ENCODE results near the gene FRMD4B.
A peak's percentile ranks its signal among the peaks of the same experiment; 100 is the strongest.
"Not testable (repeated sequence)": the region's sequence is repeated elsewhere in the genome, so short reads cannot be mapped to it uniquely, and the experiment has no call there.

Gene FRMD4B

DNA sequence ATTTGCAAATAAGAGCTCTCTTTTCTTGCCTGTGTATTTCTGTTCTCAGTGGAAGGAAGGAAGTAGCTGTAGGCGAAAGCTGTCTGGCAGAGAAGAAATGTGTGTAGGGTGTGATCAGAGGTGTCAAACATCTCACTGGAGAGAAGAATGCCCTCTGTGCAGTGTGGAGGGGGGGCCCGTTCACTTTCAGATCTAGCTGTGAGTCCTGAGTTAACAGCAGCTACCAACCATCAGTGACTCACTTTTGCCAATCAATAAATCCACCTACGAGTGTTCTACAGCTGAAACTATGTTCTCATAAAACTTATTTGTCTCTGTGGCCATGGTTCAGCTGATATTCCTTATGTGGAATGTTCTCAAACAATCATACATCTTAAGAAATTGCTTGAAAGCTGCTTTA, 103.7 kb downstream of the FRMD4B start:
- DNase-seq, result no peak

DNA sequence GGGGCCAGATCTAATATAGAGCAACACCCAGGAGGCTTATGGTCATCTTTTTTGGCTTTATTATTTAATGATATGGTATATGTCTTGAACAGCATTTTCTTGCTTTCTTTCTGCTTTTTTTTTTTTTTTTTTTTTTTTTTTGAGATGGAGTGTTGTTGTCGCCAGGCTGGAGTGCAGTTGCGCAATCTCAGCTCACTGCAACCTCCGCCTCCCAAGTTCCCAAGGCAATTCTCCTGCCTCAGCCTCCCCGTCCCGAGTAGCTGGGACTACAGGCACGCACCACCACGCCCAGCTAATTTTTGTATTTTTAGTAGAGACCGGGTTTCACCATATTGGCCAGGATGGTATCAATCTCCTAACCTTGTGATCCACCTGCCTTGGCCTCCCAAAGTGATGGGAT, 108.5 kb downstream of the FRMD4B start:
- DNase-seq, result not testable (repeated sequence)

DNA sequence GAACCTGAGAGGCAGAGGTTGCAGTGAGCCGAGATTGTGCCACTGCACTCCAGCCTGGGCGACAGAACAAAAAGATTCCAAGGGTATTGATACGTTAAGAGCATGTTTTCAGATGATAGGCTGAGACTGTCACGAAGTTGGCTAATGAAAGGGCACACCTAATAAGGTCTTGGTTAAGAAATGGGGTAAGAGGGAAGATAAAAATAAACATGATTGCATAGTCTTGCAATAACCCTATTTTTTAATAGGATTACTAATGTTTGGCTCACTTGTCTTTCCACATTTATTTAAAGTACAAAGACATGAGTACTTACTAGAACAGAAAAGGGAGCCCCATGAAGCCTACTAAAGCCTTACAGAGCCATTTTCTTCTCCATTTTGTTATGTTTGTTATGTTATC, 109.0 kb downstream of the FRMD4B start:
- DNase-seq, result no peak

DNA sequence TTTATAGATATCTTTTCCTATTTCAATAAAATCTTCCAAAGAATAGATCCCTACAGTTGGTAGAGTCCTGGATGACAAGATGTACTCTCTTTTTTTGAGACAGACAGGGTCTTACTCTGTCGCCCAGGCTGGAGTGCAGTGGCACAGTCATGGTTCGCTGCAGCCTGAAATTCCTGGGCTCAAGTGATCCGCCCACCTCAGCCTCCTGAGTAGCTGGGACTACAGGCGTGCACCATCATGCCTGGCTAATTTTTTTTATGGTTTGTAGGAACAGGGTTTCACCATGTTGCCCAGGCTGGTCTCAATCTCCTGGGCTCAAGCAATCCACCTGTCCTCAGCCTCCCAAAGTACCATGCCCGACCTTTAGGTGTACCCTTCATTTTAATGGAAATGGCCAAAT, 109.7 kb downstream of the FRMD4B start:
- not testable (repeated sequence) for DNase-seq

DNA sequence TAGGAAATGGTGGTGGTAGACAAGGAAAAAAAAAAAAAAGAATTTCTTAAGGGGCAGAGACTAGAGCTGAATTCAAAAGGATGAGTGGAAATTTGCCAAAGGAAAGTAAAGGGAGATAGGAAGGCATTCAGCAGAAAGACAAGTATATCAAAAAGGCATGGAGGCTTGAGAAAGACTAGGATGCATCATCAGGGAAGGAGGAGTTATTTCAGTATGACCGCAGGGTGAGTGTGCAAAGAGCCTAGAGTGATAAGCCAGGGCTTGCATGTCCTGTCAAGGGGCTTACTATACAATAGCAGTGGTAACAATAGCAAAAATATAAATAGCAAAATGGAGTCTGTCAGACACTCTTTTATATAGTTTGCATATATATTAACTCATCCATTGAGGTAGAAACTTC, 112.0 kb downstream of the FRMD4B start:
- peak; percentile 31 for DNase-seq

DNA sequence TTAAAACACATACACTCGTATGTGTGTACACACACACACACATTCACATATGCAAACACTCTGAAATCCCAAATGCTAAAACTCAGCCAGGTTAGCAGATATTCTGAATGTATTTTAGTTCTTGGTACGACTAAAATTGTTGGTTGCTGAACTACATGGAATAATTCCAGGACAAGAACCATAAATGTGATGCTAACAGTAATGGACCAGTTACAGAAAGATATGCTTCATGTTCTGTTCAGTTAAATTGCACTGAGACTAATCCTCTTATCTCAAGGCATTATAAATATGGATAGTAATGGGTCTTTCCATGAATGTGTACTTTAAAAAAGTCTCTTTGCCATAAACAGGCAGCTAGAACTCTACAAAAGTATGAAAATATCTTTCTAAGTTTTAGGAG, 113.3 kb downstream of the FRMD4B start:
- no peak for DNase-seq

DNA sequence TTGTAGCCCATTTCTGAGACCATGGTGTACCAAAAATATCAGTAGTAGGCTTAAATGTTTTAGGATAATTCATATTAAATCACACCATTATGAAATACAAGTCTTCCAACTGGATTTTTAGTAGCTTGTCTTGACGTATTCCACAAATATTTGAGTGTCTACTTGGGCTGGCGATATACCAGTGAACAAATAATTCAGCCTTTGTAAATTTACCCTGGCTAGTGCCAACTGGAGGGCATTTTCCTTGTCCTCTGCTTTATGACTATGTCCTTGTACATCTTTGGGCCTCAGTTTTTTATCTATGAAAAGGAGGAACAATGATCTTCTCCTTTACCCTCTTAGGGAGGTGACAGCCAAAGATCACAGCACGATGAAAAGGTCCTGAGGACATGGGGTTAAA, 114.8 kb downstream of the FRMD4B start:
- DNase-seq, result no peak

DNA sequence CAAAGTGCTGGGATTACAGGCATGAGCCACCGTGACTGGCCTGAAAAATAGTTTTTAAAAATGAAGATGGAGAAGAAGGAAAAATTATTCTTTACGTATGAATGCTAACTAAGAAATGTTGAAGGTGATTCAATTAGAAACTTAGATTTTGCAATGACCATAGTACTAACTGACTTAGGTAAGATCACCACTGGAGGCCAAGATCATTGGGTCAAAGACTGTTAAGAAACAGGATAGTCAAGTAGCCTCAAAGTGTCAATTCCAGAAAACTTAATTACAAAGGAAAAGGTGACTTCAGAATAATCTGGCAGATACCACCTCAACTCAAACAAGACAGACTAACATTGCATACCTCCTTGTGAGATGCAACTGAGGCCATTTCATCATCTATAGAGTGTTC, 119.3 kb downstream of the FRMD4B start:
- no peak for DNase-seq

DNA sequence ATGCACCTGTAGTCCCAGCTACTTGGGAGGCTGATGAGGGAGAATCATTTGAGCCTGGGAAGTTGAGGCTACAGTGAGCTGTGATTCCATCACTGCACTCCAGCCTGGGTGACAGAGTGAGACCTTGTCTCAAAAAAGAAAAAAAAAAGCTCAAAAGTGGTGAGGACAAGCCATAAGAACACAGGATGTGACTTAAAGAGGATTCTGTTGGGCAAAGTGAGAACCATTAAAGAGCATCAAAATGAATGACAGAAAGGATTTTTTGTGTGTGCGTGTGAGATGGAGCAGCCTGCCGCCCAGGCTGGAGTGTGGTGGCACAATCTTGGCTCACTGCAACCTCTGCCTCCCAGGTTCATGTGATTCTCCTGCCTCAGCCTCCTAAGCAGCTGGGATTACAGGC, 119.8 kb downstream of the FRMD4B start:
- DNase-seq, result not testable (repeated sequence)

DNA sequence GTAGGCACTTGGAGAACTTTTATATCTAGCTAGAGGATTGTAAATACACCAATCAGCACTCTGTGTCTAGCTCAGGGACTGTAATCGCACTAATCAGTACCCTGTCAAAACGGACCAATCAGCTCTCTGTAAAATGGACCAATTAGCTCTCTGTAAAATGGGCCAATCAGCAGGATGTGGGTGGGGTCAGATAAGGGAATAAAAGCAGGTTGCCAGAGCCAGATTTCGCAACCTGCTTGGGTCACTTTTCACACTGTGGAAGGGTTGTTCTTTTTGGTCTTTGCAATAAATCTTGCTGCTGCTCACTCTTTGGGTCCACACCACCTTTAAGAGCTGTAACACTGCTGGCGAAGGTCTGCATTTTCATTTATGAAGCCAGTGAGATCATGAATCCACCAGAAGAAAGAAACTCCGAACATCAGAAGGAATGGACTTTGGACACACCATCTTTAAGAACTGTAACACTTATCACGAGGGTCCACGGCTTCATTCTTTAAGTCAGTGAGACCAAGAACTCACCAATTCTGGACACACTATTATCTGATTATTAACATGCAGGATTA, 125.0 kb downstream of the FRMD4B start:
- not testable (repeated sequence) for DNase-seq

DNA sequence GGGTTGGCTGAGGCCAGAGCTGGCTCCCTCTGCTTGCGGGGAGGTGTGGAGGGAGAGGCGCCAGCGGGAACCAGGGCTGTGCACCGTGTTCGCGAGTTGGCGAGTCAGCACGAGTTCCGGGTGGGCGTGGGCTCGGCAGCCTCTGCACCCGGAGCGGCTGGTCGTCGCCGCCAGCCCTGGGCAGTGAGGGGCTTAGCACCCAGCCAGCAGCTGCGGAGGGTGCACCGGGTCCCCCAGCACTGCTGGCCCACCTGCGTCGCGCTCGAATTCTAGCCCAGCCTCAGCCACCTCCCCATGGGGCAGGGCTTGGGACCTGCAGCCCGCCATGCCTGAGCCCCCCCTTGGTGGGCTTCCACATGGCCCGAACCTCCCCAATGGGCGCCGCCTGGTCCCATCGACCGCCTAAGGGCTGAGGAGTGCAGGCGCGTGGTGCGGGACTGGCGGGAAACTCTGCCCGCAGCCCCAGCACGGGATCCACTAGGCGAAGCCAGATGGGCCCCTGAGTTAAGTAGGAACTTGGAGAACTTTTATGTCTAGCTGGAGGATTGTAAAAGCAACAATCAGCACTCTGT, 125.6 kb downstream of the FRMD4B start:
- no peak for DNase-seq

DNA sequence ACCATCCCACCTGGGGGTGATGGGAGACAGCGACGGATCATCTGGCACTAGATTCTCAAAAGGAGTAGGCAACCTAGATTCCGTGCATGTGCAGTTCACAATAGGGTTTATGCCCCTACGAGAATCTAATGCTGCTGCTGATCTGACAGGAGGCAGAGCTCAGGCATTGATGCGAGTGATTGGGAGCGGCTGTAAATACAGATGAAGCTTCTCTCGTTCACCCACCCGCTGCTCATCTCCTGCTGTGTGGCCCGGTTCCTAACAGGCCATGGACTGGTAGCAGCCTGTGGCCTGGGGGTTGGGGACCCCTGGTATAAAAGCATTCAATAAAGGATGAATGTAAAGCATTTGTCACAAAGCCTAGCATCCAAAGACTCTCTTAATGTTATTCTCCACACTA, 126.8 kb downstream of the FRMD4B start:
- DNase-seq, result no peak

DNA sequence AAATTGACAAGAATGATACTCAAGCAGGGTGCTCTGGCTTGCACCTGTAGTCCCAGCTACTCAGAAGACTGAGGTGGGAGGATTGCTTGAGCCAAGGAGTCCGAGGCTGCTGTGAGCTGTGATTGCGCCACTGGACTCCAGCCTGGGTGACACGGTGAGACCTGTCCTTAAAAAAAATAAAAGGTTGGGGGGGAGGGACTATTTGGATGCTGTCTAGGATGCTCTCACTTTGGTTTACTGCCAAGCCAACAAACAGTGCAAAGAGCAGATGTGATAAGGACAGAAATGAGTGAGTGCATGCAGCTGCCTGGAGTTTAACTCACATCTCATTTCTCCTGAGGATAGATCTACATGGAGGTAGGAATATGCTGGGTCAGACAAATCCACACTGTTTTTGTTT, 130.0 kb downstream of the FRMD4B start:
- DNase-seq, result no peak

DNA sequence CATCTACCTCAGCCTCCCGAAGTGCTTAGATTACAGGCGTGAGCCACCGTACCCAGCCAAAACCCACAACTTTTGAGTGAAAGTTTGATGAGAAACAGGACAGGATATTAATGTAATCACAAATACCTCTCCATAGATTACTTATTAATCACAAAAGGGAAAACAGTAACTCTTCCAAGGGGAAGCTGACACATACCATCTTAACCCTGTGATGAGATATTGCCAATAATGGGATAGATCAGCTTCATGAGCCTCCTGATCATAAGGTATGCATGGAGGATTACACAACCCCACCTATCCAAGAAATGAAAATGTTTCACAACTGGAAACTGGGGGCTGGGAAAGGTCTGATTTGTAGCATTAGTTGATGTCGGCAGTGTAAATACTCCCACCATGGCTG, 131.5 kb downstream of the FRMD4B start:
- DNase-seq, result no peak

DNA sequence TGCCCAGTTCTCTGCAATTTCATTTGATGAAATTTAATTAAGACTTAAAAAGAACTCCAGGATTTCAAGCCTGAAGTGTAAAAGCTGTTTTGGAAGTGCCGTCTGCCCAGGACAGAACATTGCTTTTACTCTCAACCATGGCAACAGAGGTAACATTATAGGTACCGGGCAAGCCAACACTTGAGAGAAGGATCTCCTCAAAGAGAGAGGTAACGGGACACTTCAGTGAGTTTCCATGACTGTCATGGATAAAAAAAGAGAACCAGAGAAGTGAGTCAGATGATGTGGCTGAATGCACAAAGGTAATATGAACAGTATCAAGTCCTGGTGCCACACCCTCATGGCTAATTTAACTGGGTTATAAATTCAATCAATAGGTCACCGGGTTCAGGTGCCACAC, 133.3 kb downstream of the FRMD4B start:
- no peak for DNase-seq

DNA sequence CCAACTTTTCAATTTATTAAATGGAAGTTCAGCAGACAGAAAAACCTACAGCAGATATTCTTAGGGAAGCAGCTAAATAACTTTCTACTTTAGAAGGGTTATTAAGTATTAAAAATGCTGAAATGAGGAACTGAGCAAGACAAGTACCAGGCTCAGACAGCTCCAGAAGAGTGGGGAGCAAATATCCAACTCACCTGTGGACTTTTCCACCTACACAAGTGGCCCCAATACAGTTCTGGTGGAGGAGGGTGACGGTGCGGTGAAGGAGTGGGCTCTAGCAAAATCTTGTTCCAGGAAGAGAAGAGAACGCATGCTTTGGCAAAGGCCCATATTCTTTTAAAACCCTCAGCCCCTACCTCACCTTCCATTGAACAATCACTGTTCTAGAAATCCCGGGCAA, 133.7 kb downstream of the FRMD4B start:
- DNase-seq, result no peak

DNA sequence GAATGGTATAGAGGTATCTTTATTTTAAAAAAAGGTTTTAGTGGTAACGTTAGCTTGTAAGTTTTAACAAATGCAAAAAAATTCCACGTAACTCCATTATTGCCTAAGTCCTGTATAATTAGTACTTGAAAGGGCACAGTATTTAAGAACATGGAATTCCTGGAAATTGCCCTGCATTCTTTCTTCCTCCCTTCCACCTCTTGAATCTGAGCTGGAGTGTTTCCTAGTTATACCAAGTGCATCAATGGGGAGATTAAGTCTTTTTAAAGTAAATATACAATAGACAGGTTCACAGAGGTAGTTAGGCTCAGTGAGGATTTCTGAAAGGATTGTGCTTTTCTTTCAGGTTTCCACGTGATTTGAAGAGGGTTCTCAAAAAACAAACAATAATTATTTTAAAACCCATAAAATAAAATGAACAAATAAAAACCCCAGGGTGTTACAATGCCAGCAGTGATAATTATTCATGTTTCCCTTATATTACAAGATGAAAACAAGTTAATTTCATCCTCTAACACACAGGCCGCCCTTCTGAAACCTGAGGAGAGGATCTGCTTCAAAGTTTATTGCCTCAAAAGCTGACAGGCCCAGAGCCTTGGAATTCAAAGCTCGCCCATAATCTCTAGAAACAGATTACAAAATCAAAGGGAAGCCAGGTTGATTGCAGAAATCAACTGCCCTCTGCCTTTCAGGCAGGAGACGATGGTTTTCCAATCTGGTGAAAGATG, 134.6 kb downstream of the FRMD4B start:
- DNase-seq, result no peak

DNA sequence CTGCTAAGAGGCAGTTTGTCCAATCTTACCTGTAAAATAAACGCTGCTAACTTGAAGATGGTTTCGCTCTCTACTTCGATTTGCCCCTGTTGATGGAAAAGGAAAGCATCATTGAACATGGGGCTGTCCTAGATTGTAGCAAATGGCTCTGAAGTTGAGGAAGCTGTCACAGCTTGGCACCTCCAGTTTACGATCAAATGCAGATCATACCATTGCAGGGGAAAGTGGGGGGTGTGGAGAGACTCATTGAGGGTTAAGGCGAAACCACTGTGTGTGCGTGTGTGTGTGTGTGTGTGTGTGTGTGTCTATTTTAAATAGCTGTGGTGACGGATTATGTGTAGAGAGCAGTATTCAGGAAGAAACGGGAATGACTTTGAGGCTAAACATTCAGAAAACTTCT, 135.9 kb downstream of the FRMD4B start:
- DNase-seq, result peak; percentile 43

DNA sequence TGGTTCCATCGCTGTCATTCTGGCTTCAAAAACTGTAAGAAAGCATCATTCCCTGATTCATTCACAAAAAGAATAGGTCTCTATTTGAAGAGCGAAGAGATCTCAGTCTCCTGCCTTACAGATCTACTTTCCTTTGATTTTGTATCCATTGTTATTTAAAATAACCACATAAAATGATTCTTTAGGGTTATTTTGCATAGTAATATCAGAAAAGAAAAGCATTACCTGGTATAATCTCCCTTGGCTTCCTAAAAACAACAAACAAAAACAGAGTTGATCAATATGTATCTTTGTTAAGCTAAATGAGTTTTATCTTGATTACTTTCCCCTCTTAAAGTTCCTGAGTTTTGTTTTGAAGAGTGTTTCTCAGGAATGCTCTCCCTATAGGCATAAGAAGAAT, 136.9 kb downstream of the FRMD4B start:
- DNase-seq, result no peak

DNA sequence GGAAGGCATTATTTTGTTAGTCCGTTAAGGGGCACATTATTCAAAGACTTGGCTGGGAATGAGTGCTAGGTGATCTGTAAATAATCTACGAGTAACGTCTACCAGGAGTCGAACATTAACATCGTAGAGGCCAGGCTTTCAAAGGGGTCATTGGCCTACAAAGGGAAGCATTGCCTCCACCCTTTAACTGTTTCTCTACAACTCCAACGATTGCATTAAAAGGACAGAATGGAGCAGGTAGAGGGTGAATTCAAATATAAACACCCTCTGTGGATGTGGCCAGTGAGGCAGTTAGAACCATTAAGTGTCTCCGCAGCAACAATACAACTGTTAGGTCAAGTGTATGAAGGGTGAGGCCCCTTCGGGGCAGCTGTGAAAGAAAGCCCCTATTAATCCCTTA, 137.5 kb downstream of the FRMD4B start:
- no peak for DNase-seq

DNA sequence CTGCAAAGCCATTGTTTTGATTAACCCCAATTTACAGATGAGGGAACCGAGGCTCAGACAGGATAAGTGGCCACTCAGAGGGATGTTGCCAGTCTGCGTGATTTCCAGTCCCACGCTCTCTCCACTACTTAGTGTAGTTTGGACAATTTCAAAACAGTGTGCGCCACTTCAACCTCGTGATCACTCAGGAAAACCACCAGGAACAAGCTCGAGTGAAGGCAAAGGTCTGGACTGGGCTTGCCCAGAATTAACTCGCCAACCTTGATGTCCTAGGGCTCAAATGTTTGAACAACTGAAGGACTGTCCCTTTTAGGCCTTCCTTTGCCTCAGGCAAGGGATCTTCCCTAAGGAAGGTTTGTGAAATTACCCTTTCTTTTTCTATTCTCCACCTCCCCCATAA, 139.3 kb downstream of the FRMD4B start:
- no peak for DNase-seq

DNA sequence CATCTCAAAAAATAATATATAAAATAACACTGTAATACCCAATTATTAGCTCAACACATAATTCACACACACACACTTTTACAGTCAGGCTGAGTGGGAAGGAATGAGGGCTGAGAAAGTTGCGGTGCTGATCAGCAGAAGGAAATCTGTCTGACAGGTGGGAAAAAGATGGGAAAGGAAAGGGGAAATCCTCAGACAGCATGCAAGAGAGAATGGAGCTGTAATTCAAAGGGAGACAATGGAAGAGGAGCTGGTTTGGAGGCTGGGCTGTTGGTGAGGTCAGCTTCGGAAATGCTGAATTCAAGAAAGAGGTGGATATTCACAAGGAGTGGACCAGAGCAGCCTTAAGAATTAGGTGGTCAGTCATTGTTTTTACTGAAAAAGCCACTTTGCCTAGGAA, 141.8 kb downstream of the FRMD4B start:
- DNase-seq, result no peak

DNA sequence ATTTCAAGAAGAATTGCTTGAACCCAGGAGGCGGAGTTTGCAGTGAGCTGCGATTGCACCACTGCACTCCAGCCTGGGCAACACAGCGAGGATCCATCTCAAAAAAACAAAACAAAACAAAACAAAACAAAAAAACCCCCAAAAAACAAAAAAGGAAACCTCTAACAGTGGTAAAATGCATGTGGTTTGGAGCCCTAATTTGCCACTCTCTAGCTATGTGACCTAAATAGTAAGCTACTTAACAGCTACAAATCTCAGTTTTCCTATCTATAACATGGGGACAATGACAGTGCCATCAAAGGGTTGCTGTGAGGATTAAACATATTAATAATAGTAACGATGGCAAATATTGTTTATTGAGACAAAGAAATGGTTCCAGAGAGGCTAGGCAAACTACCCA, 144.1 kb downstream of the FRMD4B start:
- no peak for DNase-seq
